Cortex of kidney (tissue), 1 donor: ENCODE measurements around the gene SLC2A6.

ENCODE experiments used
- DNase-seq: peaks from one replicate; lab custom pipeline; 2025; lab: John Stamatoyannopoulos, UW

The SLC2A6 gene

GRCh38 chr9:133496861-133497842, 18.3 kb upstream of the SLC2A6 start:
- no peak for DNase-seq

GRCh38 chr9:133495327-133496293, 16.7 kb upstream of the SLC2A6 start:
- DNase-seq = no peak

- DNase-seq = no peak
These were observed 15.9 kb upstream of the SLC2A6 start for GRCh38 chr9:133494636-133495326.

- DNase-seq = no peak
These were observed 15.1 kb upstream of the SLC2A6 start for GRCh38 chr9:133493845-133494540.

- DNase-seq = no peak
These were observed 14.5 kb upstream of the SLC2A6 start for GRCh38 chr9:133493428-133493827.

- no peak for DNase-seq
These were observed 13.4 kb upstream of the SLC2A6 start for GRCh38 chr9:133492061-133493021.

GRCh38 chr9:133491656-133491925, 12.7 kb upstream of the SLC2A6 start:
- DNase-seq = no peak

- DNase-seq = no peak
These were observed 12.2 kb upstream of the SLC2A6 start for GRCh38 chr9:133490865-133491655.

- no peak for DNase-seq
These were observed 11.3 kb upstream of the SLC2A6 start for GRCh38 chr9:133490201-133490681.

GRCh38 chr9:133489253-133490190, 10.6 kb upstream of the SLC2A6 start:
- no peak for DNase-seq

- no peak for DNase-seq
These were observed 9.9 kb upstream of the SLC2A6 start for GRCh38 chr9:133488686-133489252.

- no peak for DNase-seq
These were observed 8.4 kb upstream of the SLC2A6 start for GRCh38 chr9:133487331-133487725.

GRCh38 chr9:133485531-133486260, 6.8 kb upstream of the SLC2A6 start:
- DNase-seq = no peak

GRCh38 chr9:133484671-133485437, 6.0 kb upstream of the SLC2A6 start:
- no peak for DNase-seq

GRCh38 chr9:133483611-133484010, 4.7 kb upstream of the SLC2A6 start:
- DNase-seq = no peak
